GM12891 (cell line): ENCODE results near the gene NHSL1.

Source experiments
- POLR2AphosphoS5 ChIP-seq: IDR thresholded peaks from 2 replicates; pipeline ENCODE4 v1.6.1; 2011; ENCODE audit warnings: low read depth, low read length, control low read depth
- SPI1 ChIP-seq: IDR thresholded peaks from 2 replicates; pipeline ENCODE4 v1.6.1; 2011; ENCODE audit warnings: low read depth, low read length, control low read depth
- TAF1 ChIP-seq: IDR thresholded peaks from 2 replicates; pipeline ENCODE4 v1.6.1; 2011; ENCODE audit warnings: low read depth, low read length, control low read depth

DNA sequence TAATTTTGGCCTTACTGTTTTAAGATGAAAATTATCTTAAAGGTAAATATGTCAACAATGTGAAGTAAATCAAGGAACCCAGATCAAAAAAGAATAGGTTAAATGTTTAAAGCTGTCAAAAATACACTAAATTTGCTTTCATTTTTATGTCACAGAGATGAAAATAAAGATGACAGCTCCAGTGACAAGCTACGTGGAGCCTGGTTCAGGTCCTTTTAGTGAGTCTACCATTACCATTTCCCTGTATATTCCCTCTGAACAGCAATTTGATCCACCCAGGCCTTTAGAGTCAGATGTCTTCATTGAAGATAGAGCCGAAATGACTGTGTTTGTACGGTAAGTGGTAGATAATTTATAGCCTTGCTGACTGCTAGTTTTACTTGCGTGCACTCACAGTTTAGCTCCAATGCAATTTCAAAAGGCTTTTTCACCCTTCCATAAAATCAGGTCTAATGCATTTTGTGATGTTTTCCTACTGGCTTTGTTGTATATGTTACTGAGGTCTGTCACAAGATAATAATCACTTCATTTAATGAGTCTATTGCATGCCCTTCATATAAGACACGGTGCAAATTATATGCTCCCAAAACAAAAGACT is 93.4 kb downstream of the NHSL1 start:
- TF ChIP-seq SPI1 (no peak), TAF1 (no peak), POLR2AphosphoS5 (no peak)
